GM18517 (cell line): ENCODE data around the gene CREBZF.
"Not testable (repeated sequence)": the region's sequence is repeated elsewhere in the genome, so short reads cannot be mapped to it uniquely, and the experiment has no call there.

Experiments
- ATAC-seq: cut with Tn5 transposase; IDR thresholded peaks from one replicate; pipeline ENCODE4 v1.9.1; 2021; ENCODE audit warnings: mild to moderate bottlenecking, moderate library complexity; ENCODE audit not compliant: unreplicated experiment

CREBZF gene

GRCh38 chr11:85627998-85628770 lies 36.7 kb downstream of the CREBZF start, which contains the start of gene TMEM126B:
TSS of gene TMEM126B (plus strand) at chr11:85628593. CDS start at chr11:85628608, 15 bp downstream.
- ATAC-seq = peak; percentile 99

GRCh38 chr11:85627332-85627997 lies 37.5 kb downstream of the CREBZF start, which contains the start of gene DLG2:
TSS of gene DLG2 (minus strand) at chr11:85627344.
- no peak for ATAC-seq

- no peak for ATAC-seq
Measured at GRCh38 chr11:85626496-85626895, 38.4 kb downstream of the CREBZF start.

- no peak for ATAC-seq
Measured at GRCh38 chr11:85620256-85620655, 44.7 kb downstream of the CREBZF start.

- ATAC-seq = no peak
Measured at GRCh38 chr11:85619499-85619898, 45.4 kb downstream of the CREBZF start.

DNA sequence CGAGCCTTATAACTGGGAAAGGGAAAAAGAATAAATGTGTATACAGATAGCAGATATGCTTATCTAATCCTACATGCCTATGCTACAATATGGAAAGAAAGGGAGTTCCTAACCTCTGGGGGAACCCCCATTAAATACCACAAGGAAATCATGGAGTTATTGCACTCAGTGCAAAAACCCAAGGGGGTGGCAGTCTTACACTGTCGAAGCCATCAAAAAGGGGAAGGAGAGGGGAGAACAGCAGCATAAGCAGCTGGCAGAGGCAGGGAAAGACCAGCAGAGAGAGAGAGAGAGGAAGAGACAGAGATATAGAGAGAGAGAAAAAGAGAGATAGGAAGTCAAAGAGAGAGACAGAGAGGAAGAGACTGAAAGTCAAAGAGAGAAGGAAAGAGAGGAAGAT lies 53.3 kb downstream of the CREBZF start:
- ATAC-seq = not testable (repeated sequence)
